ENCODE data around the gene TBC1D9. TPM values are rescaled to one million over a fixed set of nuclear protein-coding genes. Genes with fewer than 3 reads are reported as not detected.
A peak's percentile ranks its signal among the peaks of the same experiment; 100 is the strongest.

Gene TBC1D9
- polyA plus RNA-seq, 3 donors from 2014 or later, result 0.21 to 1.1 (median 0.22) TPM

- DNase-seq, result no peak
- no peak overlapping the region for H3K27ac Mint-ChIP-seq
- no peak overlapping the region for H3K4me3 Mint-ChIP-seq
- no peaks in the 10 kb centered on the region for H3K9me3 Mint-ChIP-seq
- H3K36me3 Mint-ChIP-seq, result no peaks in the 10 kb centered on the region
- H3K4me1 Mint-ChIP-seq, result peaks cover 13 to 14% of the 10 kb centered on the region in 2 donors
- H3K27me3 Mint-ChIP-seq (ENCODE audit: low read depth in 3 of 3), result peaks cover 2 to 5% (median 3%) of the 10 kb centered on the region in 3 donors
These were observed 30.6 kb downstream of the TBC1D9 start for GRCh38 chr4:140725556-140725955.

- Mint-ChIP-seq H3K4me1 (peaks cover 19 to 22% of the 10 kb centered on the region in 2 donors), H3K4me3 (no peak overlapping the region), H3K27ac (no peak overlapping the region), H3K36me3 (no peaks in the 10 kb centered on the region), H3K27me3 (ENCODE audit: low read depth in 3 of 3) (peaks cover 2 to 5% (median 3%) of the 10 kb centered on the region in 3 donors), H3K9me3 (no peaks in the 10 kb centered on the region)
- no peak for DNase-seq
These were observed 31.4 kb downstream of the TBC1D9 start for GRCh38 chr4:140724760-140725159.

DNA sequence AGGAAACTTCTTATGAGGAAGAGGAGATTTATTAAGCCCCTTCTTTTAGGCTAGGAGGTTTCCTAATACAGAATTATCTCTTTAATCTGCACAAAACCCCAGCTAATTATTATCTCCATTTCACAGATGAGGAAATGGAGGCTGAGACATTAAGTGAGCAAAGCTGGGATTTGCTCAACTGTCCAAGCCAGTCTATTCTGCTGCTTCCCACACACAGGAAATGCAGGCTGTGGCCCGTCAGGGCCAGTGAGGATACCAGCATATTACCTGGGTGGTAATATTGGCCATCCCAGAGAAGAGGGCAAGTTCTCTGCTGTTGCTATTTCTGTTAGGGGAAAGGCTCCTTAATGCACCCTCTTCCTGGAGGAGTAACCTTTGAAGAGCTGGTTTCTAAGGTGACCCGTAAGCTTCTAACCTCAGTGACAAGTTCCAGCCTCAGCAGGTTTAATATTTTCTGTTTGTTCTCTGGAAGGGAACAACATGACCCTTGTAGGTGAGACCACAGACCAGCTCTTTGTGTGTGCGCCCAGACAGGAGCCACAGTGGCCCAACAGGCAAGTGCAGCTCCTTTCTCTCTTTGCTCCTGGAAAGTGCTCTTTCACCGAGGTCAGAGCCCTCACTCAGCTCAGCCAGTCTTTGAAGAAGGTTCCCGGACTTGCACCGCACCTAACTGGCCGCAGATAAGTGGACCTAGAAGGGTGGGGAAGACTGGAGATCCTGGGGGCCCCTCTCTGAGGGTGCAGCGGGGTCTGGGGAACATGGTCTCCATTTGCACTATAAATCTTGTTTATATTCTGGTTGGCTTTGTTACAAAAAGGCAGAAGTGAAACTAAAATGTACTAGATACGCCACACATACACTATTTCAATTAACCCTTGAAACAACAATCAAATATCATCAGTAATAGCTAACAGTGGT is 35.5 kb downstream of the TBC1D9 start:
- Mint-ChIP-seq H3K36me3 (no peaks in the 10 kb centered on the region), H3K4me1 (peaks cover 19 to 22% of the 10 kb centered on the region in 2 donors), H3K9me3 (peaks cover 0 to 1% (median 0%) of the 10 kb centered on the region in 6 donors), H3K27ac (peak overlapping the region in 3 of 6 donors; percentile 9 to 72 (median 37)), H3K4me3 (peak overlapping the region; percentile 44 to 75 (median 70)), H3K27me3 (ENCODE audit: low read depth in 3 of 3) (peaks cover 1 to 5% (median 3%) of the 10 kb centered on the region in 3 donors)
- no peak for DNase-seq

DNA sequence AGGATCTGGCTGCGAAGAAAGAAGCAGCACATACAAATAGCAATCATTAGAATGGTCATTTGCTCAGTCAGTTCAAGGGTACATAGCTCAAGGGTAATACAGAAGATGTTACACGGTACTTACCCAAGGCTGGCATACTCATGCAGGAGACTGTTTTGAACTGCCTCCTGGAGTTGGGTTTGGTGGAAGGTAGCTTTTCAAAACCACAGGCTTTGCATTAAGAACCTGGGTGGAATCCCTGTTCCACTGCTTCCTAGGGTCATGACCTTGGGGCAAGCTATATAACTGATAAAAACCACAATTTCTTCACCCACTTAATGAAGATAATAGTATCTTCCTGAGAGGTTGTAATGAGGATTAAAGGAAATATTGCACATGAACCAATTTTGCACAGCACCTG is 36.5 kb downstream of the TBC1D9 start:
- H3K4me3 Mint-ChIP-seq, result peak overlapping the region in 1 of 5 donors; percentile 48

DNA sequence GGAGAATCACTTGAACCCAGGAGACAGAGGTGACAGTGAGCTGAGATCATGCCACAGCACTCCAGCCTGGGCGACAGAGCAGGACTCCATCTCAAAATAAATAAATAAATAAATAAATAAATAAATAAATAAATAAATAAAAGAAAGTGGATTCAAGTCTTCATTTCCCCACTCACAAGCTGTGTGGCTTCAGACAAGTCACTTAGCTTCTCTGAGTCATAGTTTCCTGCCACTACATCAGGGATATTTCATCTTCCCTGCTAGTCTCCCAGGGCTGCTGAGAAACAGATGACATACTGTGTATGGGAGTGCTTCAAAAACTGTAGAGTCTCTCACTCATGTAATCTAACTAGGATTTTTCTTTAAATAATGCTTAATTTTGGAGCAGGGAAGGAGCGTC is 37.2 kb downstream of the TBC1D9 start:
- peaks cover 1 to 5% (median 3%) of the 10 kb centered on the region in 3 donors for H3K27me3 Mint-ChIP-seq (ENCODE audit: low read depth in 3 of 3)
- H3K9me3 Mint-ChIP-seq, result peaks cover 0 to 1% (median 0%) of the 10 kb centered on the region in 6 donors
- H3K36me3 Mint-ChIP-seq, result no peaks in the 10 kb centered on the region
- H3K4me3 Mint-ChIP-seq, result no peak overlapping the region
- DNase-seq, result no peak
- H3K27ac Mint-ChIP-seq, result no peak overlapping the region
- H3K4me1 Mint-ChIP-seq, result peaks cover 19 to 22% of the 10 kb centered on the region in 2 donors

More for the DNA sequence above, 36.5 kb downstream of the TBC1D9 start:
- H3K4me1 Mint-ChIP-seq, result peaks cover 19 to 22% of the 10 kb centered on the region in 2 donors
- DNase-seq, result no peak
- H3K27me3 Mint-ChIP-seq (ENCODE audit: low read depth in 3 of 3), result peaks cover 1 to 5% (median 3%) of the 10 kb centered on the region in 3 donors
- H3K9me3 Mint-ChIP-seq, result peaks cover 0 to 1% (median 0%) of the 10 kb centered on the region in 6 donors
- no peak overlapping the region for H3K27ac Mint-ChIP-seq
- no peaks in the 10 kb centered on the region for H3K36me3 Mint-ChIP-seq

DNA sequence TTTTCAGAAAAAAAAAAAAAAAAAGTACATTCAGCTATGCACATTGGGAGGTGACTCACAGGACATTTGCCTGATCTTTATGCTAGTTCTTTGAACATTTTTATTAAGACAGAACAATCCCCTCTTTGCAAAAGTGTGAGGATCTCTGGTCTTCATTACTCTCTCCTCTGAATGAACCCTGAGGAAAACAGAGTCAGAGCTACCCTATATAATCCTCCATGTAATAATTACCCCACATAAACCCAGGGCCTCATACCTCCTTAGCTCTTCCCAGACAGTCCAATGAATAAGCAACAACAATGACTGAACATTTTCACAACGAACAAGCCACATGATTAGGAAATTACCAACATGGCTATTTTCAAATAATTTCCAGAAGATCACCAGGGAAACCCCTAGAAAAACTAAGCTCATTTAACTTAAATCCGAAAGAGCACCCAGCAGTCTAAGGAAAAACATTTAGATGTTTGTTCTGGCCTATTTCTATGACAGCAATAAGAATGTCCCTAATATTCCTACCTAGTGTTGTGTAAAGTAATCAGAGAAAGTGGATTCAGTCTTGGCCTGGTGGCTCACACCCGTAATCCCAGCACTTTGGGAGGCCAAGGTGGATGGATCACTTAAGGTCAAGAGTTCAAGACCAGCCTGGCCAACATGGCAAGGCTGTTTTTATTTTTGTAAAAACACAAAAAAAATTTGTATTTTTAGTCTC is 37.8 kb downstream of the TBC1D9 start:
- Mint-ChIP-seq H3K4me3 (no peak overlapping the region), H3K9me3 (peaks cover 0 to 1% (median 0%) of the 10 kb centered on the region in 6 donors), H3K27me3 (ENCODE audit: low read depth in 3 of 3) (peaks cover 1 to 5% (median 3%) of the 10 kb centered on the region in 3 donors), H3K4me1 (peaks cover 19 to 22% of the 10 kb centered on the region in 2 donors), H3K27ac (no peak overlapping the region), H3K36me3 (no peaks in the 10 kb centered on the region)
- no peak for DNase-seq

GRCh38 chr4:140717313-140717712 is 38.9 kb downstream of the TBC1D9 start:
- Mint-ChIP-seq H3K27me3 (ENCODE audit: low read depth in 3 of 3) (peaks cover 0 to 4% (median 1%) of the 10 kb centered on the region in 3 donors), H3K4me3 (no peak overlapping the region), H3K27ac (no peak overlapping the region)

GRCh38 chr4:140715119-140715518 is 41.1 kb downstream of the TBC1D9 start:
- Mint-ChIP-seq H3K27ac (no peak overlapping the region), H3K4me1 (peaks cover 9 to 10% of the 10 kb centered on the region in 2 donors), H3K36me3 (no peaks in the 10 kb centered on the region), H3K9me3 (peaks cover 0 to 1% (median 0%) of the 10 kb centered on the region in 6 donors), H3K4me3 (no peak overlapping the region), H3K27me3 (ENCODE audit: low read depth in 3 of 3) (peaks cover 0 to 1% (median 0%) of the 10 kb centered on the region in 3 donors)
- no peak for DNase-seq

More at GRCh38 chr4:140717313-140717712, 38.9 kb downstream of the TBC1D9 start:
- Mint-ChIP-seq H3K4me1 (peaks cover 19 to 22% of the 10 kb centered on the region in 2 donors), H3K9me3 (peaks cover 0 to 1% (median 0%) of the 10 kb centered on the region in 6 donors), H3K36me3 (no peaks in the 10 kb centered on the region)
- DNase-seq, result no peak

- no peak overlapping the region for H3K4me3 Mint-ChIP-seq
- H3K27ac Mint-ChIP-seq, result no peak overlapping the region
- H3K27me3 Mint-ChIP-seq (ENCODE audit: low read depth in 3 of 3), result peaks cover 0 to 3% (median 0%) of the 10 kb centered on the region in 3 donors
- no peaks in the 10 kb centered on the region for H3K9me3 Mint-ChIP-seq
- H3K4me1 Mint-ChIP-seq, result peaks cover 6% of the 10 kb centered on the region in 2 donors
- H3K36me3 Mint-ChIP-seq, result no peaks in the 10 kb centered on the region
- DNase-seq, result no peak
These were observed 44.3 kb downstream of the TBC1D9 start for GRCh38 chr4:140711910-140712309.

DNA sequence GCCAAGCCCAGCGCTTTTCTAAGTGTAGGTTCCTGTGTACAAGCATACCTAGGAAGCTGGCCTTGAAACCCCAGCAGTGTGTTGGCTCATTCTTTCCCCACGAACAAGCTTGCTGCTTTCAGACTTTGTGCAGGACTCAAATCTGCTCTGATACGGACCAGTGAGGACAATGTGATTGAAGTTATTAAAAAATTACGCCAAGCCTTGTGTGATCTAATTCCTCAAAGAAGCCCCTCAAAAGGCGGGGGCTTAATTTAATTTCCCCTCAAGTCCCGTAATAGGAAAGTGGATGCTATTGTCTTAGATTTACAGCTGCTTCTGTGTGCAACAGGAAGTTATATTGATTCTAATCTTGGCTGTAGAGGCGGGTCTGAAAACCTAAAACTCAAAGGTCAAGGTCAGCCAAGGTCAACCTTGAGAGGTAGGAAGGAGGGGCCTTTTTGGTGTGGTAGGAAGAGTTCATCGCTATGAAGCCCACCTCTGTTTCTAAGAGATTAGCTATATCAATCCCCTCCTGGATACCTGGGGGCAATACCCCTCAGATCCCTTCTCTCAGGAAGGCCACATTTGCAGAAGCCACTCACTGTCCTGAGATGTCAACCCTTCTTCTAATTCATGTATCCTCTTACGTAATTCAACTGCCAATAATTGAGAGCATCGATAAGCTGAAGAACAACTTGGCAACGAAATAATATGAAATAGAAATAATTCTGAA is 45.1 kb downstream of the TBC1D9 start:
- peaks cover 6% of the 10 kb centered on the region in 2 donors for H3K4me1 Mint-ChIP-seq
- H3K4me3 Mint-ChIP-seq, result no peak overlapping the region
- no peak overlapping the region for H3K27ac Mint-ChIP-seq
- no peak for DNase-seq
- no peaks in the 10 kb centered on the region for H3K36me3 Mint-ChIP-seq
- H3K9me3 Mint-ChIP-seq, result no peaks in the 10 kb centered on the region
- peaks cover 0 to 3% (median 0%) of the 10 kb centered on the region in 3 donors for H3K27me3 Mint-ChIP-seq (ENCODE audit: low read depth in 3 of 3)

DNA sequence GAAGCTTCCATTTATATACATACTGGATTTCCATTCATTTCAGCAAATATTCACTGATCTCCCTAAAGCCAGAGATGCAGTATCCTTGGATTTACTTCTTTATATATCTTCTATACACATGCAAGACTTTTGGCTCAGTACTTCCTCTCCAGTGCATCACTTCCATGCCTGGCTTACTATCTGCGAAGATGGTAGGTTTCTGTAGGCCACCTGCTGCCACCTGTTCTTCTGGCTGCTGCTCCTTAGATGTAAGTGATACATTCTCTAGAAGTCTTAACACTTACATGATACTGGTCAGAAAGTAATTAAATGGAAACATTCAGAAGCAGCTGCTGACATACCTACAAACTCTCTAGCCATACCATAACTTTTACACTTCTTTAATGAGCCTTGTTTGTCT is 48.9 kb downstream of the TBC1D9 start:
- no peak overlapping the region for H3K27ac Mint-ChIP-seq
- H3K9me3 Mint-ChIP-seq, result no peaks in the 10 kb centered on the region
- no peaks in the 10 kb centered on the region for H3K36me3 Mint-ChIP-seq
- peaks cover 6% of the 10 kb centered on the region in 2 donors for H3K4me1 Mint-ChIP-seq
- no peak for DNase-seq
- H3K4me3 Mint-ChIP-seq, result no peak overlapping the region
- peaks cover 0 to 6% (median 3%) of the 10 kb centered on the region in 3 donors for H3K27me3 Mint-ChIP-seq (ENCODE audit: low read depth in 3 of 3)

DNA sequence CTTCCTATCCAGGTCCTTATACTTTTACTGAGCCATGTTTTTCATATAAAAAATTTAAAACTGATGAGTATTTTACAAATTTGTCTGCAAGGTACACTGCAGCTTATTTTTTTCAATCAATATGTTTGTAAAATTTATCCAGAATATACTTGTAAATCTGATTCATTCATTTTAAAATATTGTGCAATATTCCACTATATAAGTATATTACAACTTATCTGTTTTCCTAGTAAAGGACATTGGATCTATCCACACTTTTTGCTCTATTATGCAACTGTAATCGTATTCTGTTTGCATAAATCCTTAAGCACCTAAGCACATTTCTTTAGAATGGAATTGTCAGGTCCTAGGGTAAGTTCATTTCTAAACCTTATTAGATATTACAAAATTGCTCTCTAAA is 49.5 kb downstream of the TBC1D9 start:
- DNase-seq, result no peak
- Mint-ChIP-seq H3K27me3 (ENCODE audit: low read depth in 3 of 3) (peaks cover 0 to 6% (median 3%) of the 10 kb centered on the region in 3 donors), H3K9me3 (no peaks in the 10 kb centered on the region), H3K27ac (no peak overlapping the region), H3K4me3 (no peak overlapping the region), H3K4me1 (peaks cover 6% of the 10 kb centered on the region in 2 donors), H3K36me3 (no peaks in the 10 kb centered on the region)

DNA sequence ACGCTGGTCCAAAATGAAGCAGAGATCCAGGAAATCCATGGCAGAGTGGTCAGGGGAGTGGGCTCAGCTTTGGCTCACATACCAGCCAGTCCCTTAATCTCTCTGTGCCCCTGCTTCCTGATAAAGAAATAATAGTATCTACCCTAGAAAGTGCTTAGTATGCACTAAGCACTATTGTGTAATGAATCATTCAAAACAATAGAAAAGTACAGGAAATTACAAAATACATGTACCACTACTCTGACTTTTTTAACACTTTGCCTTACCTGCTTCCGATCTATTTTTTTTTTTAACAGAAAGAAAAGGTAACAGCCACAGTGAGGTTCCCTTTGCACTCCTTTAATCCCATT is 49.9 kb downstream of the TBC1D9 start:
- Mint-ChIP-seq H3K4me1 (peaks cover 6% of the 10 kb centered on the region in 2 donors), H3K27ac (no peak overlapping the region), H3K9me3 (no peaks in the 10 kb centered on the region), H3K4me3 (no peak overlapping the region), H3K27me3 (ENCODE audit: low read depth in 3 of 3) (peaks cover 0 to 6% (median 3%) of the 10 kb centered on the region in 3 donors), H3K36me3 (no peaks in the 10 kb centered on the region)
- no peak for DNase-seq

Measured in immature natural killer cell (primary cell).